SHP77 treated with DMSO at 0.1 percent for 48 hours (cell line): Measurements from ENCODE around the gene CALHM3.

Experiments
- DNase-seq: peaks from one replicate; lab custom pipeline; 2025; lab: John Stamatoyannopoulos, UW

Gene CALHM3

DNA sequence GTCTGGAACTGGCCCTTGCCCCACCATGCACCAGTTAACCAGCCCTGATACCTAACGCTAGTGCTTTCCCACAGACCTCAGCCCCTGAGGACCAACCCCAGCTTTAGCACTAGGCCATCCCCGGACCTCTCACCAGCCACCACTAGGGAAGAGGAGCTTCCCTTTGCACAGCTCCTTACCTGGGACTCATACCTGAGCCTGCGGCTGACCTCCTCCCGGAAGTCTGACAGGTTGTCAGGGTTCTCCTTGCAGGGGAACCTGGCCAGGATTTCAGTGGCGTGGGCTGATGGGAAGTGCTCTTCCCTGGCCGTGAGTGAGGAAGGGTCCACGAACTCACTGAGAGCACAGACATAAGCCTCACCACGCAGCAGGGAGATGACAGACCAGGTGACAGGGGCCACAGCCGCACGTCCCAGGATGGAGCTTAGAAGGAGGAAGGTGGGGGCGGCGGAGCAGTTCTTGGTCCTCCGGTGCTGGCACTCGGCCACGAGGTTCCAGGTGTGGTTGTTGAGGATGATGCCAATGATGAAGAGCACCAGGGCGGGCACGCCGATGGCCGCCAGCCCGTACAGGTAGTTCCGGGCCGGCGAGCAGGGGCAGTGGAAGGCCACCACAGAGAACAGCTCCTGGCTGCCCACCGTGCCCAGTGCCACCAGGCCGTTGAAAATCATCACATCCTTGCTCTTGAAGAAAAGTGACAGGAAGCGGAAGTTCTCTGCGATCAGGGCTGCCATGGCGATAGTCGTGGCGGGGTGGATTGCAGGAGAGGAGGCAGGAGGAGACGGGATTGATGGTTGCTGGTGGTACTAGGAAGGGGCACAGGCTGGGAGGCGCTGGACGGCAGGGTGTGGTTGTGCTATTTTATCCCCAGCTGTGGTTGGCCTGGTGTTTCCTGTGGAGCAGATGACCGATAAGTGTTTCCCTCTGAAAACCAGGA, 29.6 kb downstream of the CALHM3 start:
- DNase-seq = no peak

DNA sequence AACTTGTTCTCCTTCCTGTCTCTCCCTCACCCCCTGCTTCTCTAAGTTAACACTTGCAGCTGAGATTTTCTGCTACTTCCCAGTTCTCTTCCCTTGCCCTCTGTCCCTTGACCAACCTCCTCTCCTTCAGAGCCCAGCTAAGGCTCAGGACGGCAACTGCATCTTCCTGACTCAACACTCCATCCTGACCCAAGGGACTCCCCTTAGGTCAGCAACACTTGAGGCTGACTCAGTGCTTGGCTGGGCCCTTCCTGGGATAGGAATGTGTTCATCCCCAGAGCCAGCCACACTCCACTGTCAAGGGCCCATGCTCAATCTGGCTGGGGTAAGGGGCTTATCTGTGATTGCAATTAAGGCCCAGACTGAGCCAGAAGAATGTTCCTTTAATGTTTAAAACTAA, 30.3 kb downstream of the CALHM3 start:
- no peak for DNase-seq

DNA sequence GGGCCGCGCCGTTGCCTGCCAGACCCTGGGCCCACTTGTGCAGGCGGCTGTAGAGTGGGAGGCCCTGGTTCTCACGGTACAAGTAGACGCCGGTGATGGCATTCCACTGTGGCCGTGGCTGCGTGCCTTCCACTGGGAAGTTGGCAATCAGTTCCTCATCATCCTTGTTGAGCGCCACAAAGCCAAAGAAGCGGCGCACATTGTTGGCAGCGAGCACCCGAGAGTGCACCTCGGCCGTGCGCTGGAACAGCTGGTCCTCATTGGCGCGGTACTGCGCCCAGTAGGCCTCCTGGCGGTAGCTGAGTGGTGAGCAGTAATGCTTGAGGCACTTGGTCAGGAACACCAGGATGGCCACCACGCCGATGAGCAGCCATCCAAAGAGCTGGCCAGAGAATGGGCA, 31.9 kb downstream of the CALHM3 start:
- no peak for DNase-seq

DNA sequence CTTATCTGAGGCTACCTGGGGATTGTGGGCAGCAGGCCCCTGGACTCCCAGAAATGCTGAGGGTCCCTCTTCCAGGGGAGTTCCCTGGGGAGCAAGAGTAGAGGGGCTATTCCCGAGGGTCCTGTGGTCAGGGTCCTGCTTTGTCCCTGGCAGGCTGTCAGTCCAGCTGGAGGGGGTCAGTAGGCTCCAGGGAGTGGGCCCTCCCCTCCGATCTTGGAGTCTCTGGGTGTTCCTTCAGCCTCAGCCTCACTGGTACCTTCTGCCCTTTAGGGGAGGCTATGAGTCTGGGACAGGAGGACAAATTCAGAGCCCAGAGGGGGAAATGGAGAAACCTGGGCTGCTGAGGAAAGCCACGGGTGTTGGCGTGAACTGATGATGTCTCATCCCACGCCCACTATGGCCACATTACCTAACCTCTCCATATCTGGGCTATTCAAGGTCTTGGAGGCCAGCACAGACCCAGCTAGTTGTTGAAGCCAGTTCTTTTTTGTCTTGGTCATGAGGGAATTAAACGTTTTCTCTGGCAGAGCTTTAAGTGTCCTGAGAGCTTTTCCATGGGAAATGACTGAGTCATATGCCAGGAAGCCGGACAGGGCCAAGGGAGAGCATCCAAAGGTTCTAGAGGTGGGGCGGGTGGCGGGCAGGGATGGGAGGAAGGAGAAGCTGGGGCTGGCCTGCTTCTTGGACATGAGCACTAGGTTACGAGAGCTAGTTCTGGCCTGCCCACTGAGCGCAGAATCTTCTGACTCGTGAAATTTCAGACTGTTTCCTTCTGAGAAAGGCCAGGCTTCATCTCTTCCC, 33.1 kb downstream of the CALHM3 start:
- DNase-seq = no peak

DNA sequence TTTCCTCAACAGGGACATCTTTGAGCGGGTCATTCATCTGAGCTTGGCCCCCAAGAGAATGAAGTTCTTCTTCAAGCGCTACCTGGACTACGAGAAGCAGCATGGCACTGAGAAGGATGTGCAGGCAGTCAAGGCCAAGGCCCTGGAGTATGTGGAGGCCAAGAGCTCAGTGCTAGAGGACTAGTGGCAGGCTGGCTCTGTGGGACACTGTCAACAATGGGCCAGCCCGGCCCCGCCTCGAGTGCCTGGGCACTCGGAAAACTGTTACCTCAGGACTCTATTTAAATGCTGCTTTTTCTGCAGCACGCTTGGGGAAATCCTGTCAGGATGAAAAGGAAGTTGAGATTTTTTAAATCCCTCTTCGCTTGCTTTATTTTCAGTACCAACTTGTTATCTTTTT, 33.7 kb downstream of the CALHM3 start:
- DNase-seq = no peak

DNA sequence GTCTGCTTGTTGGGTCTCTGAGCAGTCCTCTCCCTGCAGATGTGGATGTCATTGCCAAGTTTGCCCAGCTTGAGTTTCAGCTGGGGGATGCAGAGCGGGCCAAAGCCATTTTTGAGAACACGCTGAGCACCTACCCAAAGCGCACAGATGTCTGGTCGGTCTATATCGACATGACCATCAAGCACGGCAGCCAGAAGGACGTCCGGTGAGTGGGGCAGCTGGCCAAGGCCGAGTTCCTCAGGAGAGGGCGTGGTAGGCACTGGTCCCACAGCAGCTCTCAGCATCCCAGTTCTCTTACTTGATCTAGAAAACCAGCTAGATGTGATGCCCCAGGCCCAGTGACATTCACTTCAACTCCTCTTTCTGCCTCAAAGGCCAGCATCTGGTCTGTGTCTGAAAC, 34.6 kb downstream of the CALHM3 start:
- no peak for DNase-seq

DNA sequence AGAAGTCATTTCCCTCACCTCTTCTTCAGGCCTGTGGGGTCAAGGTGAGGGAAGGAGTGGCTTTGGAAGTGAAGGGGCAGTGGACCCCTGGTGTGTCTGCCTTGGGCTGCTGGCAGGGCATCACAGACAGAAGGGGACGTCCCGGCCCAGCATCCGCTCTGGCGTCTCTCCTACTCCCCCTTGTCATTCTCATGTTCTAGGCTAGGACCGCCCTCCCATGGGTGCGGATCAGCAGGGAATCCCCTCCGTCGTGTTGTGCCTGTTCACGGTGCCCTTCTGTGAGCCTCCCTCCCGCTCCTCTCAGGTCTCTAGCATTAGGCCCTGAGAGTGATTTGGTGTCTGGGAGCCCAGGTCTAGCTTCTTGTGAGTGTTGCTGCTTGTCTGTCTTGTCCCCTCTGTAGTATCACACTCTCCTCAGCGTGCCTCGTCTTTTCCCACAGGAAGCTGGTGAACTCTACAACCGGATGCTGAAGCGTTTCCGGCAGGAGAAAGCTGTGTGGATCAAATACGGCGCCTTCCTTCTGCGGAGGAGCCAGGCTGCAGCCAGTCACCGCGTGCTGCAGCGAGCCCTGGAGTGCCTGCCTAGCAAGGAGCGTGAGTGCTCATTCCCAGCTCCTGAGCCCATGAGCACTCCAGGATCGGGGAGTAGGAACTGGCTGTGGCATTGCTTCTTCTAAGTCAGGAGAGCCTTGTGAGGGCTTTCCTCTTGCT, 35.4 kb downstream of the CALHM3 start:
- no peak for DNase-seq

DNA sequence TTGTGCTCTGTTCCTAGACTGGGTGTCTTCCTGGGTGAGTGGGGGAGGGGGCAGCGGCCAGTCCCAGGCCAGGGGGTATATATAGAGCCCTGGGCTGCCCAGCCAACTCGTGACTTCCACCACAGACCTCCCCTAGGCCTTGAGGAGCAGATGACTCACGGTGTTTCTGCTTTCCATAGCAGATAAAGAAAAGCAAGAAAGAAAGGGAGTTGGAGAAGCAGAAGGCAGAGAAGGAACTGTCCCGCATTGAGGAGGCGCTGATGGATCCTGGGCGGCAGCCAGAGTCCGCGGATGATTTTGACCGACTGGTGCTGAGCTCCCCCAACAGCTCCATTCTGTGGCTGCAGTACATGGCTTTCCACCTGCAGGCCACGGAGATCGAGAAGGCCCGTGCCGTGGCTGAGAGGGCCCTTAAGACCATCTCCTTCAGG, 37.0 kb downstream of the CALHM3 start:
- no peak for DNase-seq

DNA sequence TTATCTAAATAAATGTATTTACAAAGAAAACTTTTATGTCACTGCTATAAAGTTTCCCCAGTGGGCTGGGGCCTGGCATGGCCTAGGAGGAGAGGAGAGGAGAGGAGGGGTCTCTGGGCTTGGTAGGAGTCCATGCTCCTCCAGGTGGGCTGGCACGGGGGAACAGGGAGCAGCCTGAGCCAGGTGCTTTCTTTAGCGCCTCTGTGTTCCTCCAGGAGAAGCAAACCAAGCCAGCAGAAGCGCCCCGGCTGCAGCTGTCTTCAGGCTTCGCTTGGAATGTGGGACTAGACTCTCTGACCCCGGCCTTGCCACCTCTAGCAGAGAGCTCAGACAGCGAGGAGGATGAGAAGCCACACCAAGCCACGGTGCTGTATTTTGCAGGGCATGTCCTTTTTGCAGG, 37.4 kb downstream of the CALHM3 start:
- DNase-seq = no peak

DNA sequence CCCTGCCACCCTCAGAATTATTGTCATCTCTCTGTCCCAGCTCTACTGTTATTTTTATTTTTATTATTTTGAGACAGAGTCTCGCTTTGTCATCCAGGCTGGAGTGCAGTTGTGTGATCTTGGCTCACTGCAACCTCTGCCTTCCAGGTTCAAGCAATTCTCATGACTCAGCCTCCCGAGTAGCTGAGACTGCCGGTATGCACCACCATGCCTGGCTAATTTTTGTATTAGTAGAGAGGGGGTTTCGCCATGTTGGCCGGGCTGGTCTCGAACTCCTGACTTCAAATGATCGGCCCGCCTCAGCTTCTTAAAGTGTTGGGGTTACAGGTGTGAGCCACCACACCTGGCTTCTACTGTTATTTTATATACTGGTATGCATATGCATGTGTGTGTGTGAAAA, 37.8 kb downstream of the CALHM3 start:
- no peak for DNase-seq

DNA sequence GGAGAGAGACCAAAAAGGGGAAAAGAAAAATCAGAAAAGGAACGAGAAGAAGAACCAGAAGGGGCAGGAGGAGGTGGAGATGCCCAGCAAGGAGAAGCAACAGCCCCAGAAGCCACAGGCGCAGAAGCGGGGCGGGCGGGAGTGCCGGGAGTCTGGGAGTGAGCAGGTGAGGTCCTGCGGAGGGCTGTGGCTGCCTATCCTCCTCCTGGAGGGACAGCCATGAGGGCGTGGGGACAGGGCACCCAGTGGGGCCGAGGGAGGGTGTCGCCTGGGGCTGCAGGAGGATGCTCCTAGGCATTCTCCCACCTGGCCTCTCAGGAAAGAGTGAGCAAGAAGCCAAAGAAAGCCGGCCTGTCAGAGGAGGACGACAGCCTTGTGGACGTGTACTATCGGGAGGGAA, 38.6 kb downstream of the CALHM3 start:
- DNase-seq = no peak

DNA sequence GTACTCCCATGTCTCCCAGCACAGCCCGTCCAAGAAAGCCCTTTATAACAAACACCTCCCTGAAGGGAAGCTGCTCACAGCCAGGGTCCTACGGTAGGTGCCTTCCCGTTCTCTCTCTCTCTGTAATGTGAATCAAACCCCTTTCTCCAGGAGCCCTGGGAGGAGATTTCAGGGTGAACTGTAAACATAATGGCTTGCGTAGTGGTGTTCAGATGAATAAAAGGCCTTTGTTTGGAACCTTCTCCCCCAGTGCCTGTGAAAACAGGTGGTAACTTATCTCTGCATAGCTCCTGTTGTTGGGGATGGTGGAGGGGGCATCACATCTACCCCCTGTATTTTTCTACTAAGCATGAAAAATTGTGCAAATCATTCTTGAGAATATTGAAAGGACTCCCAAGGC, 39.3 kb downstream of the CALHM3 start:
- no peak for DNase-seq

DNA sequence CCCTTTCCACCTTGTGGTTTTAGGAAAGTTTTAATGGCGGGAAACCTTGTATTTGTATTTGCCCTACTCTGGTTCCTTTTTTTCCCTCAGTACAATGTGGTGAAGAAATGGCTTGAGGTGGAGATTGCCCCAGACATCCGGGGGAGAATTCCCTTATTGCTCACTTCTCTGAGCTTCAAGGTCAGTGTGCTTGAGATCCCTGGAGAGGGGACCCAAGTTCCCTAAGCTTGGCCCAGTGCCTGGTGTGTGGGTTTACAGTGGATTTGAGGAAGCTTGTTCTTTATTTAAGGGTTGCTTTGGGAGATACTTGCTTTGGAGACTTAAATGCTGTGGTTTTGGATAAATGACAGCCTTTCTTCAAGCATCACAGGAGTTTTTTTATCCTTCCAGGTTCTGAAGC, 45.2 kb downstream of the CALHM3 start:
- DNase-seq = no peak

DNA sequence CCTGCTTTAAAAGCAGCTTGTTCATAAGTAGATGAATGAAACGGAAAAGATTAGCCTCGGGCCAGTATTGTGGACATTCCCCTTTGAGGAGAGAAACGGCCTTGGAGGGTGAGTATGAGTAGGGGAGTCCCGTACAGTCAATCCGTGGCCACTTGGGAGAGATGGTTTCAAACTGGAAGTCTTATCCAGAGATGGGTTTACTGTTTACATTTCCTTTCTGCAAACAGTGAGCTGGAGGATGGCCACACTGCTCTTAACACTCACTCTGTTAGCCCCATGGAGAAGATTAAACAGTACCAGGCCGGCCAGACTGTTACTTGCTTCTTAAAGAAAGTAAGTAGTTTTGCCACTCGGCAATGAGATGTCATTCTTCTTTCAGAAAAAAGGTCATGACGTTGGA, 47.1 kb downstream of the CALHM3 start:
- no peak for DNase-seq

DNA sequence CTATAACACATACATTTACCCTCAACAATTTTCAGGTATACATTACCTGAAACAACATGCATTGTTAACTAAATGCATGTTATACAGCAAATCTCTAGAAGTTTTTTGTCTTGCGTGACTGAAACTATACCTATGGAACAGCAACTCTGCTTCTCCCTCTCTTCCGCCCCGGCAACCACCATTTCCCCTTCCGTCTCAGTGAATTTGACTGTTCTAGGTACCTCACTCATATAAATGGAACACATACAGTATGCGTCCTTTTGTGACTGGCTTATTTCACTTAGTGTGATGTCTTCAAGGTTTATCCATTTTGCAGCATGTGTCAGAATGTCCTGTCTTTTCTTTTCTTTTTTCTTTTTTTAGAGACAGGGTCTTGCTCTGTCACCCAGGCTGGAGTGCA, 49.4 kb downstream of the CALHM3 start:
- DNase-seq = no peak

DNA sequence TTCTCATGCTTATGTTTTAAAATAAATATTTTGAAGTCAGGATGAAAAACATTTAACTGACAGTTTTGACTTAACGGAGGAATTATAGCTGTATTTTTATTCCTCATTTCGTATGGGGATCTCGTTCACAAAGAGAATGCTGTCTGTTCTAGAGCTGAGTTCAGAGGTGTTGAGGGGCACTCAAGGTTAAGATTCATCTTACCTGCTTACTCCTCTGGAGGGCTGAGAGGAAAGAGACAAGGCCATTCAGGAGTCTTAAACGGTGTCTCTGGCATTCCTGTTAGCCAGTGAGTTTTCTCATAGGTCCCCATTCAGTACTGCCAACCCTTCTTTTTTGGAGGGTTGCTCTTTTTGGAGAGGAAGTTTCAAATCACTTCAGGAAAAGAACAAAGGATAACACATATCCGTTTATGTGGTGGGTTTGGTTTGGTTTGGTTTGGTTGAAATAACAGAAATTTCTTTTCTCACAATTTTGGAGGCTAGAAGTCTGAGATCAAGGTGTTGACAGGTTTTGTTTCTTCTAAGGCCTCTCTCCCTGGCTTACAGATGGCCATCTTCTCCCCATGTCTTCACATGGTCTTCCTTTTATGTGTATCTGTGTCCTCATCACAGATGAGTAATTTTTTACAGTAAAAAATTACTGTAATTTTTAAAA, 49.9 kb downstream of the CALHM3 start:
- no peak for DNase-seq

DNA sequence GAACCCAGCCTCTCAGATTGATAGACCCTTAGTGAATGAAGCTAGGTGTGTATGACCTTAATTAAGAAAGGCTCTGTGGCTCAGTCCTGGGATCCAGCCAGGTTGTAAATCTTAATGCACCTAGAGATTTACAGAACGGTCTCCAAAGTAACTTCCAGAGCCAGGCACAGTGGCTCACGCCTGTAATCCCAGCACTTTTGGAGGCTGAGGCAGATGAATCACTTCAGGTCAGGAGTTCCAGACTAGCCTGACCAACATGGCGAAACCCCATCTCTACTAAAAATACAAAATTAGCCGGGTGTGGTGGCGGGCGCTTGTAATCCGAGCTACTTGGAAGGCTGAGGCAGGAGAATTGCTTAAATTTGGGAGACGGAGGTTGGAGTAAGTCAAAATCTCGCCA, 51.2 kb downstream of the CALHM3 start:
- no peak for DNase-seq

DNA sequence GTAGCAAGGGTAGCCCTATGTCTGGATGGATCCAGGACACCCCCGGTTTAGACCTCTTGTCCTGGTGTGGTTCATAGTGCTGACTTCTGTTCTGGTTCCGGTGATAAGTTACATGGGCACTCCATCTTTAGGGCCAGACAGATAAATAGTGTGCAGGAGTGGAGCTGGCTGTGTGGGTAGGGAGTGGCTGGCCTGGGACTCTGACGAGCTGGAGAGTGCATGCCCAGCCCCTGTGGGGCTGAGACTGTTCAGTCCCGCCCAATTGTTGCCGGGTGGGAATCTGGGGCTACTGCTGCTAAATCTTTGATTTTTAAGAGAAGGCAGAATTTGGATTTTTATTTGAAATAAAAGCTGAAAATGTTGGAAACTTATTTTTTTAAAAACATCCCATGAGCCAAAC, 55.3 kb downstream of the CALHM3 start:
- no peak for DNase-seq
